HFF-Myc (cell line): Measurements from ENCODE around the gene DCK.

ENCODE experiments used
- DNase-seq: peaks from one replicate; pipeline ENCODE4 v3.0.0-alpha.2; 2011; ENCODE audit warnings: low read depth; ENCODE audit errors: extremely low read depth
- H3K4me3 ChIP-seq: replicated peaks from 2 replicates; pipeline ENCODE4 v1.5.1; 2011; ENCODE audit warnings: low read depth, mild to moderate bottlenecking, control low read depth, low read length
- TF ChIP-seq, protein P1 (sequence below): IDR thresholded peaks from 2 replicates; pipeline ENCODE4 v1.5.1; 2012; ENCODE audit warnings: mild to moderate bottlenecking, low read depth, low read length, control low read depth; ENCODE audit errors: missing control alignments

The DCK gene

DNA sequence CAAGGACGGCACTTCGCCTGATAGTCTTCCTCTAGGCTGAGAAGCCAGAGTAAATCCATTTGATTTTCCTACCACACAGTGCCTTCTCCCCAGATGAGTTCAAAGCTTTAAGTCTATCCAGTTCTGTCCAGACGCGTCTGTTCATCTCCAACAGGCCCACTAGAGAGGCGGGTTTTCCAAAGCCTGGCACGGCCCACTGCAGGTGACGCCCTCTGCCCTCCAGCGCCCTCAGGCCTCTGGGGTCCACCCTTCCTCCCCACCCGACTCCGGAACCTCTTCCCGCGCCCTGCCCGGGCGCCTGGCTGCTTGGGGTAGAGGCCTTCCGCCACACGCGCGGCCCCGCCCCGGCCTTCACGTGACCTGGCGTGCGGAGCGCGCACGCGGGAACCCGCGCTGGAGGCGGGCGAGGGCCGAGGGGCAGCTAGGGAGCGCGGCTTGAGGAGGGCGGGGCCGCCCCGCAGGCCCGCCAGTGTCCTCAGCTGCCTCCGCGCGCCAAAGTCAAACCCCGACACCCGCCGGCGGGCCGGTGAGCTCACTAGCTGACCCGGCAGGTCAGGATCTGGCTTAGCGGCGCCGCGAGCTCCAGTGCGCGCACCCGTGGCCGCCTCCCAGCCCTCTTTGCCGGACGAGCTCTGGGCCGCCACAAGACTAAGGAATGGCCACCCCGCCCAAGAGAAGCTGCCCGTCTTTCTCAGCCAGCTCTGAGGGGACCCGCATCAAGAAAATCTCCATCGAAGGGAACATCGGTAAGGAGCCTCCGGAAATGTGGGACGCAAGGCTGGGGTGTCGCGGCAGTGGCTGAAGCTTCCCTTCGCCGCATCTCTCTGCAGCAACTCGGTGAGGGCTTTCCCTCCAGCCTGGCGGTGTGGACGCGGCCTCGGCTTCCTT is at the start of gene DCK:
TSS of gene DCK (plus strand) at position 469 of the 888 bp plus-strand sequence. CDS start at position 656, 187 bp downstream.
- H3K4me3 ChIP-seq, result peak within 1 kb of the TSS; percentile 82
- peak; percentile 46 for DNase-seq
- TF ChIP-seq, protein P1, sequence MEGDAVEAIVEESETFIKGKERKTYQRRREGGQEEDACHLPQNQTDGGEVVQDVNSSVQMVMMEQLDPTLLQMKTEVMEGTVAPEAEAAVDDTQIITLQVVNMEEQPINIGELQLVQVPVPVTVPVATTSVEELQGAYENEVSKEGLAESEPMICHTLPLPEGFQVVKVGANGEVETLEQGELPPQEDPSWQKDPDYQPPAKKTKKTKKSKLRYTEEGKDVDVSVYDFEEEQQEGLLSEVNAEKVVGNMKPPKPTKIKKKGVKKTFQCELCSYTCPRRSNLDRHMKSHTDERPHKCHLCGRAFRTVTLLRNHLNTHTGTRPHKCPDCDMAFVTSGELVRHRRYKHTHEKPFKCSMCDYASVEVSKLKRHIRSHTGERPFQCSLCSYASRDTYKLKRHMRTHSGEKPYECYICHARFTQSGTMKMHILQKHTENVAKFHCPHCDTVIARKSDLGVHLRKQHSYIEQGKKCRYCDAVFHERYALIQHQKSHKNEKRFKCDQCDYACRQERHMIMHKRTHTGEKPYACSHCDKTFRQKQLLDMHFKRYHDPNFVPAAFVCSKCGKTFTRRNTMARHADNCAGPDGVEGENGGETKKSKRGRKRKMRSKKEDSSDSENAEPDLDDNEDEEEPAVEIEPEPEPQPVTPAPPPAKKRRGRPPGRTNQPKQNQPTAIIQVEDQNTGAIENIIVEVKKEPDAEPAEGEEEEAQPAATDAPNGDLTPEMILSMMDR, result no peak

DNA sequence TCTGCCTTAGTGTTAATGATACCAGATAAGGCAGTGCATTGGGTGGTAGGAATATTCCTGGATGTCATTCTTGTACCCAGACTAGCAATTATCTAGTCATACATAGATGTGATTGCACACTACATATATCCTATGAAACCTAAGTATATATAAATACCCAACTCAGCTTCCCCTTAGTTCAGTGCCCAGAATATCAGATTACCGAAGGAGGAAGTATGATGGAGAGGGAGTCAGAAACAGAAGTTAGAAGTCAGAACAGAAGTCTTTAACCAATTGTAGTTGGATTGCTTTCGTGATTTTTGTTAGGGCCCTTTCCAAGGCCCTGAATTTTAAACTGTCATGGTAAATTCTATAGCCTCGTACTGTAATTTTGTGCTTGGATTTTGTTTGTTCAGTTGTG is 48.4 kb upstream of the DCK start:
- DNase-seq, result no peak
- H3K4me3 ChIP-seq, result no peak overlapping the region
- TF ChIP-seq, protein P1, result no peak

DNA sequence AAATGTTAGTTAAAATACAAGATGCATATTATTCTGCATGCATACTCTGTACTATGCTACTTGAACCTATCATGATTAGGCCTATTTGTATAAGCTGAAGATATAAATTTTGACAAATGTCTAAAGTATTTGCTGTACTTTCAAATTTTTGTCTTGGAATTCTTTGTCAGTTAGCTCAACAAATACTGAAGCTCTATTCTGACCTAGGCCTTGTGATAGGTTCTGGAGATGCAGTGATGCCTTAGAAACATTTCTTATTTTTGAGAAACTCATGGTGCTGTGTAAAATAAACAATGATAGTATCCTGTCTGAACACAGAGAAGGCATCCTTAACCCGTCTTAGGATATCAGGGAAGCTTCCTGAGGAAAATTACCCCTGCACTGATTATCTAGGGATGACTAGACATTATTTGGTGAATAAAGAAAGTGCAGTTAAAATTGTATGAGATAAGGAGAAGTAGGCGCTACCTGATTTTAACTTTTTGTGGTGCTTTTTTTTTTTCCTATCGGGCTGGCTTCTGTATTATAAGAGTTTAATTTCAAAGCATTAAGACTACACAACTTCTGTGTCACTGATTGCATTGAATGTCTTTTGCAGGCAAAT is 47.9 kb upstream of the DCK start:
- no peak overlapping the region for H3K4me3 ChIP-seq
- TF ChIP-seq, protein P1, result no peak
- DNase-seq, result no peak

DNA sequence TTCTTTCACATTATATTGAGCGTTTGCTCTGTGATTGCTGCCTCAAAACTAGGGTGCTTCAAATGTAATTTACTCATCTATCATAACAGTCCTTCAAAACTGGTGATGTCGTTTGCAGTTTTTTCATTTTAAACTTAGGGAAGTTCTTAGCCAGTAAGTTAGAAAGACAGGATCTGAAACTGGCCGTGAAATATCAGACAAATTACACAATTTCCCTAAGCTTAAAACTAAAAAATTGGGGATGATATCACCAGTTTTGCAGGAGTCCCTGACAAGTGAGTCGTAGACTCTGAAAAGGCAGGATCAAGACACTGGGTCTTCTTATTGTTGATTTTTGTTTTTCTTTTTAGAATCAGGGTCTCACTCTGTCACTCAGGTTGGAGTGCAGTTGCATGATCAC is 46.5 kb upstream of the DCK start:
- TF ChIP-seq, protein P1, result no peak
- no peak overlapping the region for H3K4me3 ChIP-seq
- DNase-seq, result no peak

DNA sequence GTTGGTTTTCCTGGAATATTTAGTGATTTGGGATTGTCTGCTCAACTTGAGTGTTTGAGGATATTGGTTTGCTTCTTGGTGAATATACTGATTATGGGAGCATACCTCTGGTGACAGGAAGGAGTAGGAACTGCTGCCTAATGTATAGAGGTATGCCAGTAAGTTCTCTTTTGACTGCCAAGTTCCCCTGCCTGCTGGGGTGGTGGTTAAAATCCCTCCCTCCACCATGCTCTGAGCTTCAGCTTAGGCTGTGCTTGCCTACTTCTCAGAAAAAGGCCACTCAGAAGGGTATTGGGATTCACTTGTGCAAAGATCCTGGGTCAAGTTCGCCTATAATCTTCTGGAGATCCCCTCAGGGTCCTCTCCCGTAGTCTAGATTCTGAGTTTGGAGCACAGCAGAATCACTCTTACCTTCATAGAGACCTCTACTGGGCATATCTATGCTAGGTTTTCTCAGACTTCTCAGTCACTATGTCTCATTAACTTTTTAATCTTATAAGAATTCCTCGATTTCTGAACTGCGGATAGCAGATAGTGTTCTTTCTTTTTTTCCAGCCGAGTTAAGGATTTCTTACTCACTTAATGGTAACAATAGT is 44.7 kb upstream of the DCK start:
- TF ChIP-seq, protein P1, result no peak
- no peak for DNase-seq
- no peak overlapping the region for H3K4me3 ChIP-seq

DNA sequence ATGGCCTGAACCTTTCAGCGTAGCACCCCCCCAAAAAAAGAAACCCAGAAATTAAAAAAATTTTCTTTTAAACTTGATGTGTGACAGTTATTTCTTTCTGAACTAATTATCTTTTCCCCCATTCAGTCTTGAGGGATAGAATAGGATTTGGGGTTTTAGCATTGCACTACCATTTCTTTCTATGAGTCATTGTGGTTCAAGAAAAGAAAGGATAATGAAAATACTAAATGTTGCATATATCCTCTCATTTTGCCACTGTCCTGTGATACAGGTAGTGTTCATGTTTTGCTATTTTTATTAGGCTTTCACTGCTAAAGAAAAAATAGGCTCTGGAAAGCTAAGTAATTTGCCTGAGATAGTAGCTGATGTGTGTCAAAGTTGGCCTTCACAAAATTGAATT is 39.4 kb upstream of the DCK start:
- H3K4me3 ChIP-seq, result no peak overlapping the region
- no peak for DNase-seq
- TF ChIP-seq, protein P1, result no peak
